NCI-H446 (cell line): ENCODE measurements around the gene EPN1.
A peak's percentile ranks its signal among the peaks of the same experiment; 100 is the strongest.

ENCODE experiments used
- DNase-seq, 2 experiments: peaks; one replicate each; lab custom pipeline; 2025; lab: John Stamatoyannopoulos, UW

EPN1 gene

DNA sequence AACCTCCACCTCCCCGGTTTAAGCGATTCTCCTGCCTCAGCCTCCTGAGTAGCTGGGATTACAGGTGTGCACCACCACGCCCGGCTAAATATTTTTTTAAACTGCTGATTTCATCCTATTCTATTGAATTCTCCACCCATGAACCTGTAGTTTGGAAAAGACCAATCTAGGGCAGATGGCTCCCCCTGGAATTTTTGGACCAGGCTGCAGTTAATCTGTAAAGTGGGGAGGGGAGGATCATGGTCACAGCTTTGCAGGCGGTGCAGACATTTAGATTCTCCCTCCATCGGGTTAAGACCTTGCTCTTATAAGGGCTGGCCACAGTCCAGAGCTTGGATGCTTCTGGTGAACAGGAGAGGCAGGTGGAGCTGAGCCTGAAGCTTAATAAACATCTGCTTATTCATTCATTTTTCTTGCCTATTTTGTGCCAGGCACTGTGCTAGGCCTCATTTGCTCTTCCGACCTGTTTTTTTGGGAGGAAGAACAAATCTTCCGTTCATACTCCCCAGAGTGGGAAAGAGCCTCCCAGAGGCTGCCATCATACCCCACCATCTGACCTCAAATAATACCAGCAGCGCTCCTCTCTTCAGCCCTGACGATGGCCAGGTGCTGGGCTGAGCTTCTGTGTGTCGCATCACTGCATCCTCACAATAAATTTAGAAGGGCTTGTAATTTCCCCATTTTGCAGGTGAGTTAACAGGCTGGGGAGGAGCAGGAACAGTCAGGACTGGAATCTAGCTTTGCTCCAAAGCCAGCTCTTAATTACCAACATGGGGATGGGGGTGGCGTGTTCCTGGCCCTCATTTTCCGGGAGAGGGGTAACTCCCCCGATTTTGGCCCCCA, 27.9 kb upstream of the EPN1 start:
- peak in 1 of 2 experiments; percentile 31 for DNase-seq

DNA sequence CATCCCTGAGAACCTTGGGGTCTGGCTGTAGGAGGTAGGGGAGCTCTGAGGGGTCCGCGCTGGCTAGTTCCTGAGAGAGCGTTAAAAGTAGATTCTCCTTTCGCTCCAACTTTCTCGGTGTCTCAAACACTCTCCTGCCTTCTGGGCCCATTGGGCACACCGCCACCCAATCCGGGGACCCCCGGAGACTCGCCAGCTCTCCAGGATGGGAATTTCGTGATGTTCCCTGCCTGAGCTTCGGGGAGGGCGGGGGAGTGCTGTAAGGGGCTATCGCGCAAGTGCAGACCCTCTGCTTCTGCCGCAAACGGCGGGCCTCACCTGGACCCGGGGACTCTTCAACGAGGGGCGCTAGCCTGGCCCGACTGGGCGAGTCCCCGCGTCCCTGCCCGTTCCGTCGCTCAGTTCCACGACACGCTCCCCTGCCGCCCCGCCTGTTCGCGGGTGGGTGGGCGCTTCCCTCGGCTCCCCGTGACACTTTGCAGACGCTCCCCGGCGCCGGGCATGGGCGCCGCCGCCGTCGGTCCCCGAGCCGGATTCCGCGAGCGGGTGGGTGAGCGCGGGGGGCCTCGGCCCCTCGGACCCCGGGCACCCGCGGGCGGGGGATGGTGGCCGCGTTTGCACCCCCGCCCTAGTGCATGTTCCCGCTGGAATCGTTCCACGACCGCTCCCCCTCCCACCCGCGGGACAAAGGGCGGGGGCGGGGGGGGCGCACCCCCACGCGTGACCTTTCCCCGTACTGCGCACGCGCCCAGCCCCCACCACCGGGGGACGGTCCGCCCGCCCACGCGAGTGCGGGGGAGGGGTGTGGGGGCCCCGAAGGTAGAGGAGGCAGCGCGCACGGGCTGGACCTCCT, 27.1 kb upstream of the EPN1 start, which contains the start of gene CCDC106:
TSS of gene CCDC106 (plus strand) at position 481 of the 853 bp plus-strand sequence. CDS start 835 bp downstream, outside the sequence.
- peak; percentile 68 to 88 for DNase-seq

DNA sequence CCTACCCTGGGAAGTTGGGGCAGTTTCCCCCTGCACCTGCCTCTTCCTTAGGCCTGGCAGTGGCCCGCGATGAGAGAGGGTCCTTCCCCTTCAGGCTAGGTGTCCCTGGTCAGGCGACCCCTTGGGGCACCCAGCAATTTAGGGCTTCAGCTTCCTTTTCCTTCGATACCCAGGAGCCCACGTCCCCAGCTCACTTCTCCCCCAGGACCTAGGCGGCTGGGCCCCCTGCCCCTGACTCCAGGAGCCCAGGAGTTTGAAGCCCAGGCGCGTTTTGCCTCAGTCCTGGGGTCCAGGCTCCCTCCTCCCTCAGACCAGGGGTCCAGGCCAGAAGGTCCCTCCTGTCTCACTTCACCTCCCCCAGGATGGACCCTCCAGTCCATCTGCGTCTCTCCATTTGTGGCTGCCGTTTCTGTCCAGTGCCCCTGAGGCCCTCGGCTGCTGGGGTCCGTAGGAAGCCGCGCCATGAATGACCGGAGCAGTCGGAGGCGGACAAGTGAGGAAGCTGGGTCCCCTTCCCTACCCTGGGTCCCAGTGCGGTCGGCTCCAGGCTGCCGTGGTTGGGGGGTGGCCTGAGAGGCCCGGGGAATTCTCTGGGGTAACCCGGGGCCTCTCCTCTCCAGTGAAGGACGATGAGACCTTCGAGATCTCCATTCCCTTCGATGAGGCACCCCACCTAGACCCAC, 26.3 kb upstream of the EPN1 start:
- DNase-seq = no peak

- DNase-seq = no peak
Observed at GRCh38 chr19:55649268-55650125, 25.5 kb upstream of the EPN1 start.

- no peak for DNase-seq
Observed at GRCh38 chr19:55650126-55650557, 24.9 kb upstream of the EPN1 start.

DNA sequence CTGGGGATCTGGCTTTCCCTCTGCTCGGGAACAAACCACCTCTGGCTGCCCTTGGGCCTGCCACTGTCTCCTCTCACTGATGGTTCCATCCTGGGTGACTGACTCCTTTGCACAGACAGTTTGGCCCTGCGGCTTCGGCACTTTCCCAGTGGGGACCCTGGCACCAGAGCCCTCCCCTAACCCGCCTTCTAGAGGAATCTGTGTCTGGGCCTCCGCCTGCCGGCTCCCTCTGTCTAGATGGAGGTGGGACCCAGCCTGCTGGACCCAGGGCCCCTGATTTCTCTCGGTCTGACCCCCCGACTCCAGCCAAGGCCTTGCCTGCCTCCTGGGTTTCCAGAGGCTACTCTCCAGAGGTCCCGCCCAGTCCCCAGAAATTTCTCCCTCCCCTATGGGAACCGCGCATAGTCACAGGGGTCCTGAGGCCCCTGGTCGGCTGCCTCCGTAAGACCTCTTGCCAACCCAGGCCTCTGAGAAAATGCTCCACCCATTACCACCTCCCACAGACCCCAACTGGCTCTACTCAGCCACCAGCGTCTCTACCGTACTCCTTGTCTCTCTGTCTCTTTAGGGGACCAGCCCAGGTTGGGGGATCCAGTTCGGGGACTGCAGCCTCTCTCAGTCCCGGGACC, 24.3 kb upstream of the EPN1 start:
- no peak for DNase-seq

DNA sequence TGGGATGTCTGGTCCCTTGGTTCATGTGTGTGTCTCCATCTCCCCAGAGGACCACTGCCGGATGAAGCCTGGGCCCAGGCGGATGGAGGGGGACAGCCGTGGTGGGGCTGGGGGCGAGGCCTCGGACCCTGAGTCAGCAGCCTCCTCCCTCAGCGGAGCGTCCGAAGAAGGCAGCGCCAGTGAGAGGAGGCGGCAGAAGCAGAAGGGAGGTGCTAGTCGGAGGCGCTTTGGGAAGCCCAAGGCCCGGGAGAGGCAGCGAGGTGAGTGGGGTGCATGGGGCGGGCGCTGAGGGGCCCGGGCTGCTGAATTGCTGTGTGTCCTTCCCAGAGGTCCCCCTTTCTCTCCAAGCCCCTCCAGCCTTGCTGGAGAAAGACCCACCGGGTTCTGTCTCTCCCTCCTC, 23.8 kb upstream of the EPN1 start:
- no peak for DNase-seq

DNA sequence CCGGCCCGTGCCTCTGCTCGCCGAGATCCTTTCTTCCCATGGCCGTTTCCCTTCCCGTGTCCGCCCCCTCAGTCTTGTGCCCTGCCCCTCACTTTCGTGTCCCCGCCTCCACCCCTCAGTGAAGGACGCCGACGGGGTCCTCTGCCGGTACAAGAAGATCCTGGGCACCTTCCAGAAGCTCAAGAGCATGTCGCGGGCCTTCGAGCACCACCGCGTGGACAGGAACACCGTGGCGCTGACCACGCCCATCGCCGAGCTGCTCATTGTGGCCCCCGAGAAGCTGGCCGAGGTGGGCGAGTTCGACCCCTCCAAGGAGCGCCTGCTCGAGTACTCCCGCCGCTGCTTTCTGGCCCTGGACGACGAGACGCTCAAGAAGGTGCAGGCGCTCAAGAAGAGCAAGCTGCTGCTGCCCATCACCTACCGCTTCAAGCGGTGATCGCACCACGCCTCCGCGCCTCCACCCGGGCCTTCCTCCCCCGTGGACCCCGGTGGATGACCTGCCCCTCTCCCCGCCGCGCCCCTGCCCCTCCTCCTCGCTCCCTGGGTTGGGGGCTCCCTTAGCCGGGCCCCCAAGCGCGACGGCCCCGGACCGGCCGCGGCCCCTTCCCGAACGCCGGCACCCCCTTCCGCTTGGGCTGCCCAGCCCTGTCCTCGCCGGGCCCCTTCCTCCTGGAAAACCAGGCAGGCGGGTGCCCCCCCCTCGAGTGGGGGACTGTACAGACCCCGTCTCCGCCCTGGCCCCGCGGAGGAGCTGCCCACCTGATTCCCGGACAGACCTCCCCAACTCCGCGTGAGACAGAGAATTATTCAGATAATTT, 22.5 kb upstream of the EPN1 start:
- DNase-seq = no peak

- peak; percentile 99 to 100 for DNase-seq
Observed at GRCh38 chr19:55653651-55654322, 21.2 kb upstream of the EPN1 start.

- peak; percentile 99 to 100 for DNase-seq
Observed at GRCh38 chr19:55654323-55654867, 20.6 kb upstream of the EPN1 start.

DNA sequence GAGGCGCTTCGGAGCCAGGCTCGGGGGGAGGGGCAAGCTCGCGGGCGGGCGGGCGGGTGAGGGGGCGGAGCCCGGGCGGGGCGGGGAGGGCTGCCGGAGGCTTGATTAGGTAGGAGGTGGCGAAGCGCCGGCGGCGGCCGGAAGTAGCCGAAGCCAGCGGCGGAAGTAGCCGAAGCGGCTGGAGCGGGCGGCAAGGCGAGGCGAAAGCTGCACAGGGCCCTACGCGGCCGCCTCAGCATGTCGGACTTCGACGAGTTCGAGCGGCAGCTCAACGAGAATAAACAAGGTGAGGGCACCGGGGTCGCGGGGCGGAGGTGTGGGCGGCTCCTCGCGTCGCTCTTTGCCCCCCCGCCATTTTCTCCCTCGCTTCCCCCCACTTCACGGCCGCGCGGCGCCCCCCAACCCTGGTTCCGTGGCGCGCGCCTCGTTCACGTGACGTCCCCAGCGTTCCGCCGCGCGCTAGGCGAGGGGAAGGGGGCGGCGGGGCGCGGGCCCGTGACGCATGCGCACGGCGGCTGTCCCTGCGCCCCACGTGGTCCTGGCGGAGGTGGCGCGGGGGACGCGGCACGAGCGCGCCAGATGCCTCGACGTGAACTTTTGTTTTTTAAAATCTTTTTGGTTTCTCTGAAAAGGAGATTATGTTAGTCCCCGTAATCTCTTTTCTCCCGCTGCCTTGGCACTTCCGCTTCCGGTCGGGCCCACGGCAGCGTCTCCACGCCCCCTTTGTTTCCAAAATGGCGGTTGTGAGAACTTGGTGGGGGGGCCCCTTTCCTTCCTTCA, 20.0 kb upstream of the EPN1 start, which contains the start of gene U2AF2:
TSS of gene U2AF2 (plus strand) at position 168 of the 780 bp plus-strand sequence. CDS start at position 238, 70 bp downstream.
- peak; percentile 83 to 99 for DNase-seq

DNA sequence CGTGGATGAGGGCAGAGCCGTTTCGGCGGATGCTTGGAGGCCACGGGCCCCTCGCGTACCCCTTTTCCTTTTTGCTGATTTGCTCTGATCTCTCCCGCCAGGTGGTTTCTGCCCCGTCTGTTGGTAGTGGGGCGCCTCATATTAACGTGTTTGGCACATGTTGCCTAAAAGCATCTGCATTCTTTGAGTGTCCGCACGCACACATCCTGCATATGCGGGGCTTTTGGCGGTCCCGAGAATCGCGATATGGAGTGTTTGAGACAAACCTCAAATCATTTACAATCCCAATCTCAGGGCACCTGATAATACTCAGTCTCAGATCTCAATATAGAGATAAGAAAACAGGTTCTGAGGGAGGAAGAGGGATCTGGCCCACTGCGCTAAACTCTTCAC, 19.4 kb upstream of the EPN1 start:
- DNase-seq = no peak

DNA sequence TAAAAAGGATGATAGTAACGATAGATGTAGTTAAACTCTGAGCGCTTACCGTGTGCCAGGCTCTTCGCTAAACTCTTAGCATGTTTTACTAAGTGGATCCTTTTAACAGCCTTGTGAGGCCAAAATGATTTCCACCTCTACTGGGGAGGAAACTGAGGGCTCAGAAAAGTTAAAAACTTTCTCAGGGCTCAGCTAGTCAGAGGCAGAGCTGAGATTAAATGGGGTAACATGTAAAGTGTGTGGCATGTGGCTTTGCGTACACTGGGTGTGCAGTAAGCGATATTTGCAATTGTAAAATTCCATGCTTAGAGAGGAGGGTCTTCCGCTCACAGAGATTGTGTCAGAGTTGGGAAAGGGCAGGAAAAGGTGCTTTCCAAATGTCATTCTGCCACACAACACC, 18.5 kb upstream of the EPN1 start:
- DNase-seq = no peak

GRCh38 chr19:55656988-55657747, 17.9 kb upstream of the EPN1 start:
- DNase-seq = peak in 1 of 2 experiments; percentile 38

- no peak for DNase-seq
Observed at GRCh38 chr19:55658846-55659459, 16.1 kb upstream of the EPN1 start.

GRCh38 chr19:55659822-55660221, 15.2 kb upstream of the EPN1 start:
- DNase-seq = no peak

DNA sequence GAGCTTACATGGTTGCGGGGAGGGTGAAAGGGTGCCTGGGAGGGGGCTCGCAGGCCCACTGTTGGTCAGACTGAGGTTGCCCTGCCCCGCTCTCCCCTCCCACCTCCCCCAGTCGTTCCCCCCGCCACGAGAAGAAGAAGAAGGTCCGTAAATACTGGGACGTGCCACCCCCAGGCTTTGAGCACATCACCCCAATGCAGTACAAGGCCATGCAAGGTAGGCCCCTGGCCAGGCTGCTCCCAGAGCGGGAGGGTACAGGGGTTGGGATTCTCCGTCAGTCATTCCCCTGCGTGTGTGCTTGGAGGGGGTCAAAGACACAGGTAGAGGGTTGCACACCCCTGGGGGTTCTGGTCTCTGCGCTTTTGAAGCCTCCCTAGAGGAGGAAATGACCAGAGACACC, 14.6 kb upstream of the EPN1 start:
- DNase-seq = no peak
